Measurements from ENCODE around the gene RNF5. TPM values are rescaled to one million over a fixed set of nuclear protein-coding genes. Genes with fewer than 3 reads are reported as not detected.

Gene RNF5
- total RNA-seq, 1 experiment from 2014 or later, result 45.9 TPM

- Histone ChIP-seq H3K9me2 (ENCODE audit: insufficient read depth) (no peaks in the 10 kb centered on the region), H3K36me3 (ENCODE audit: control insufficient read depth in 1 of 2, insufficient read depth in 2 of 2, low read length in 2 of 2) (no peaks in the 10 kb centered on the region), H3K79me2 (ENCODE audit: insufficient read depth, low read length) (no peaks in the 10 kb centered on the region), H3K4me2 (ENCODE audit: low read length) (peak overlapping the region; percentile 91), H3K27ac (ENCODE audit: low read depth, low read length) (peak overlapping the region; percentile 99), H3K27me3 (ENCODE audit: insufficient read depth, low read length) (no peaks in the 10 kb centered on the region), H2AFZ (ENCODE audit: low read depth, low read length, poor library complexity, severe bottlenecking) (no peak overlapping the region), H4K20me1 (ENCODE audit: insufficient read depth) (no peaks in the 10 kb centered on the region), H3K4me1 (ENCODE audit: control insufficient read depth in 1 of 2, insufficient read depth in 2 of 2, low read length in 2 of 2) (peaks cover 27 to 58% of the 10 kb centered on the region in 2 experiments), H3K9ac (ENCODE audit: low read length) (peak overlapping the region; percentile 97), H3K9me3 (ENCODE audit: control insufficient read depth in 1 of 2, insufficient read depth in 1 of 2, low read depth in 1 of 2, low read length in 2 of 2) (no peaks in the 10 kb centered on the region), H3K4me3 (replicated peaks in 1 of 2; ENCODE audit: low read depth in 1 of 2, low read length in 2 of 2) (peak overlapping the region; percentile 70 to 76)
- POLR2A ChIA-PET, result interaction anchor here (0.8 to 1.8 kb wide), 14 partner anchors 9 to 1122 kb away, joined by 3 to 11 read pairs (median 4); partner anchors contain the start of genes AGPAT1, ATF6B, DXO and FKBPL
- RAD21 ChIA-PET (ENCODE audit: low non-redundant PET in 1 of 2, low total read pairs in 2 of 2, uncharacterized antibody in 2 of 2, unreplicated experiment in 2 of 2), result interaction anchor here (0.5 to 1.2 kb wide), 5 partner anchors 42 to 92 kb away, joined by 3 to 6 read pairs (median 4); partner anchors contain the start of genes ATF6B (in 1 of the 2) and FKBPL (in 1 of the 2)
- intact Hi-C loops (cut with micrococcal nuclease), result loop anchor here (1.0 kb wide), 2 partner anchors 76 to 108 kb away; no protein-coding TSS in a partner anchor
- DNase-seq (ENCODE audit: low read depth, low spot score) (peak; percentile 99), ATAC-seq (peak; percentile 88)
- no TSS peak for BruUV-seq (replicated peaks)
- CTCF ChIA-PET, result interaction anchor here (0.7 to 1.5 kb wide), 11 partner anchors 10 to 880 kb away, joined by 3 to 18 read pairs (median 4); partner anchors contain the start of genes ABHD16A, ATF6B, FKBPL and HLA-DPB1
- TF ChIP-seq POLR2A (IDR thresholded peaks at IDR 0.05; ENCODE audit: borderline replicate concordance, extremely low read depth, insufficient read depth, insufficient read length) (peak; percentile 17), EZH2phosphoT487 (IDR thresholded peaks at IDR 0.05; ENCODE audit: borderline replicate concordance) (no peak), CTCF (IDR thresholded peaks at IDR 0.05 in 2 of 3, conservative IDR thresholded peaks at IDR 0.05 in 1 of 3; ENCODE audit: borderline replicate concordance in 1 of 3, insufficient read depth in 1 of 3, low read depth in 2 of 3, low read length in 2 of 3) (peak in 1 of 3 experiments; percentile 54; a peak in 2 of 6 replicates), TCF7L2 (IDR thresholded peaks at IDR 0.05; ENCODE audit: borderline replicate concordance, extremely low read depth, insufficient read depth, insufficient read length) (peak; percentile 48), REST (IDR thresholded peaks at IDR 0.05; ENCODE audit: low read depth) (no peak), YY1 (IDR thresholded peaks at IDR 0.05; ENCODE audit: extremely low read depth, insufficient replicate concordance, low read depth, low read length) (peak; percentile 8)
Measured at GRCh38 chr6:32195652-32195901, 17.4 kb downstream of the RNF5 start.
